Left ventricle myocardium superior (tissue), 1 donor: ENCODE results near the gene CLSTN2. TPM values are rescaled to one million over a fixed set of nuclear protein-coding genes. Genes with fewer than 3 reads are reported as not detected.
A peak's percentile ranks its signal among the peaks of the same experiment; 100 is the strongest.

Experiments used
- ATAC-seq: fragments of 200-7000 bp; cut with Tn5 transposase; one replicate; pipeline ENCODE4 v1.9.1; 2020; ENCODE audit warnings: mild to moderate bottlenecking, moderate library complexity
- DNase-seq: peaks from one replicate; pipeline ENCODE4 v3.0.0-alpha.2; 2020
- intact Hi-C: fragments of 100-400 bp; cut with micrococcal nuclease; formaldehyde crosslinking; loops from one replicate; pipeline ENCODE4 v1.11.0; 2022
- total RNA-seq: library from RNA; stranded (reverse); fragmentation: NEBNext Ultra II Directional; extraction: Animal tissue kit (Norgen Biotek cat#: 25700); gene quantifications from one replicate; pipeline ENCODE4 v1.2.1, GENCODE V29; 2021
- donor health status: DM: no; HTN: yes; CAD: no; lungs with severe emphysema.

CLSTN2 gene
- total RNA-seq, 1 donor from 2014 or later, result 4.9 TPM

- DNase-seq (no peak), ATAC-seq (no peak)
- intact Hi-C loops, result no loop called here
Measured at GRCh38 chr3:140163159-140163763, 228.3 kb downstream of the CLSTN2 start.

DNA sequence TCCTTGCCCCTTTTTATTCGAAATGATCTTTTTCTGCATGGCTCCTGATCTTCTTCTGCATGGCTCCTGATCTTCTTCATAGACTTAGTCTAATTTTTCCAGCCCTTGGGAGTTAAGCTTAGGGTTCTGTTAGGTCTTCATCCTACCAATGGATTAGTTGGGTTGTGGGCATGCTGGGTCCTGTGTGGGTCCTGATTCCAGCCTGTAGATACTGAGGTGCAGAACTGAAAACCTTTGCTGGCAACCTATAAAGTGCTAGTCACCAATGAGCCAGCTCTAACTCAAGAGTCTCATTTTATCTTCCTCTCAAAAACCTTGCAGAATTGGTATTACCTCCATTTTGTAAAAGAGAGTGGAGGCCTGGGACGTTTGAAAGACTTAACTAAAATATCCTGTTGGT, 229.2 kb downstream of the CLSTN2 start:
- intact Hi-C loops, result no loop called here
- no peak for ATAC-seq
- DNase-seq, result no peak

- no peak for DNase-seq
- intact Hi-C loops, result no loop called here
- no peak for ATAC-seq
Measured at GRCh38 chr3:140164922-140165590, 230.1 kb downstream of the CLSTN2 start.

DNA sequence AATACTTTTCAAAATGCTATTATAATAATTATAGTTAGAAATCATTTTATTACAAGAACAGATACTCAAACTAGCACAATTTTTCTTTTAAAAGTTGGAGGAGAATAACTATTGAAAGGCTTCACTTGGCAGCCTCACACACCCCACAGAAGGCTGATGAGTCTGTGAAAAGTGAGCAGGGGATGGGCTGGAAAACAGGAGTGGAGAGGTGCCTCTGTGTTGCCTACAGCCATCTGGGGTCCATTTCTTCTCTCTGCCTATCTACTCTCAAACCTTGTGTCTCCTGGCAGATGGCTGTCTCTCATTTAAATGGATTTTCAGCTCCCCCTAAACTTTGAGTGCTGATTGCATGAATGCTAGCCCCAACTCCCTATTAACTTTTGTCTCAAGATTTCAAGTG, 230.8 kb downstream of the CLSTN2 start:
- DNase-seq, result no peak
- ATAC-seq, result no peak
- intact Hi-C loops, result no loop called here

- ATAC-seq (peak; percentile 42), DNase-seq (no peak)
- intact Hi-C loops, result no loop called here
Measured at GRCh38 chr3:140166861-140167599, 232.0 kb downstream of the CLSTN2 start.

DNA sequence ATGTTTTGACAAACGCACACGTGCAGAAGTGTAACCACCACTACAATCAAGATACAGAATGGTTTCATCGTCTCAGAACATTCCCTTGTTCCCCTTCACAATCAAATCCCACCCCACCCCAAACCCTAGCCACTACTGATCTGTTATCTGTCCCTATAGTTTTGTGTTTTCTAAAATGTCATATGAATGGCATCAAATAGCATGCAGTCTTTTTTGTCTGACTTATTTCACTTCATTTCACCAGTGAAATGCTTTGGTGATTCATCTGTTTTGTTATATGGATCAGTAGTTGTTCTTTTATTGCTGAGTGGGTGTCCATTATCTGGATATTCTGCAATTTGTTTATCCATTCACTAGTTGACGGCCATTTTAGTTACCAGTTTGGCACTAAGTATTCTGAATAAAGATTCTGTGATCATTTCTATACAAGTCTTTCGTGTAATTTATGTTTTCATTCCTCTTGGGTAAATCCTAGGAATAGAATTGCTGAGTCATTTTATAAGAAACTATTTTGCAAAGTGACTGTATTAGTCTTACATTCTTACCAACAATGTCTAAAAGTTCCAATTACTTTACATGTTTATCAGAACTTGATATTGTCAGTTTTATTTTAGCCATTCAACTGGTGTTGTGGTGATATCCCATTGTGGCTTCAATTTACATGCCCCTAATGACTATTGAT, 232.8 kb downstream of the CLSTN2 start:
- intact Hi-C loops, result no loop called here
- ATAC-seq, result no peak
- DNase-seq, result no peak

DNA sequence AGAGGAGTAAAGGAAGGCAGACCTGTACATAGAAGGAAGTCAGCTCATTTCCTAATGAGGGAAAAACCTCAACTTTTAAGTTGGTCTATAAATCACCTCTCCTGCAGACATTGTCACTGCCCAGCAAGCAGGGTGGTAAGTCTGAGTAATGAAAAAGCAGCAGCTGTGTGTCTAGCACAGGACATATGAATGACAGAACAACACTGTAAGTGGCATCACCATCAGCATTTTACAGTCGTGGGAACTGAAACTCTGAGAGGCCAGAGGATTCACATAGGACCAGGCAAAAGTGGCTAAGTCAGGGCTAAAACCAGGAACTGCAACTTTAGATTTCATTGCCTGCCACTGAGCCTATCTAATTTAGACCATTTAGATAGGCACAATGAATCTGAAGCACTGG, 235.6 kb downstream of the CLSTN2 start:
- DNase-seq, result no peak
- intact Hi-C loops, result no loop called here
- ATAC-seq, result no peak

DNA sequence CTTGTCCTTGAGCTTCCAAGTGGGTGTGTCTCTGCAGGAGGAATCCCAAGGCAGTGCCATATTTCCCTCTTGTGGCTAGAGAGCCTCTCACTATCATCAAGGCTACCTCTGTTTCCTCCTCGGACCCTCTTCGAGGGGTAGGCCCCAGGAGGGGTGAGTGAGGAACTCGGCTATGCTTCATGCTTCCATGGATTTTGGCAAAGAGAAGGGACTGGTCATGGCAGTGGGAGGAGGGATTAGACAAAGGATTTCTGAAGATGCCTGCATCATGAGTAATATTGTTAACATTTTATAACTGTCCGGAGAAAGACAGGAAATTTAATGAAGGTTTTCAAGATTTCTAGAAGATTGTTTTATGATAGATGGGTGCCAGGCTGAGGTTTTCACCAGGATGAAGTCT, 241.5 kb downstream of the CLSTN2 start:
- DNase-seq (no peak), ATAC-seq (no peak)
- intact Hi-C loops, result no loop called here

DNA sequence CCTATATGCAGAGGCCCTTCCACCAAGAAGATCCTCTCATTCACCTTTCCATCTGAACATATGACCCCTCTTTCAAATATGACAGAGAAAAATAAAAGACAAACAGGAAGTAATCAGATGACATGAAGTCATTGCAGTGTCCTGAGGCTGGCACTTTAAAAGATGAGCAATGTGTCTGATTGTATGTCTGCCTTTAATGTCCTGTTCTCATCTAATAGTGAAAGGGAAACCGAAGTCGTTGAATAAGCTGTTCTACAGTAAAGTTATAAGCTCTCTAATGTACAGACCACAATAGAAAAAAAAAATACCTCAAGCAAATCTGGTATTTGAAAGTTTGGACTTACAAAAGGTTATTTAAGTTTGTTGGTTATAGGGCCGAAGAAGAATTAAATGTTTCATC, 243.0 kb downstream of the CLSTN2 start:
- intact Hi-C loops, result no loop called here
- ATAC-seq, result no peak

DNA sequence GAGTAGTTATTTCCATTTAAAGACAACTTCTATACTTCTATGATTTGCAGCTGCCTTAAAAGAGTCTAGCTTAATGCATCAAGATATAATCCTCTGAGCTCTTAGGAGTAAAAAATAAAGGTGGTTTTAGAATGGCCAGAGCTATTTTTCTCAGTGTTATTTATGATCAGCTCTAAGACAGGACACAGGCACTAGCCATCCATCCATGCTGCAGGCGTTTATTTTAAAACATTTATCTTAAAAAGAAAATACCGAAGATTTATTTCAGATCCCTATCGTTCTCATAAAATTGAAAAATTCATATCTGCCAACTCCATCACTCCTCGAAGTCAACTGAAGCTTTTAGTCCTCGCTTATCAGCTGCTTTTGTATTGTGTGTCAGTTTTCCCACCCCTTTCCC, 243.5 kb downstream of the CLSTN2 start:
- DNase-seq (no peak), ATAC-seq (no peak)
- intact Hi-C loops, result no loop called here

More for the DNA sequence above, 243.0 kb downstream of the CLSTN2 start:
- no peak for DNase-seq

GRCh38 chr3:140180603-140181002, 245.6 kb downstream of the CLSTN2 start:
- ATAC-seq (no peak), DNase-seq (no peak)
- intact Hi-C loops, result no loop called here

DNA sequence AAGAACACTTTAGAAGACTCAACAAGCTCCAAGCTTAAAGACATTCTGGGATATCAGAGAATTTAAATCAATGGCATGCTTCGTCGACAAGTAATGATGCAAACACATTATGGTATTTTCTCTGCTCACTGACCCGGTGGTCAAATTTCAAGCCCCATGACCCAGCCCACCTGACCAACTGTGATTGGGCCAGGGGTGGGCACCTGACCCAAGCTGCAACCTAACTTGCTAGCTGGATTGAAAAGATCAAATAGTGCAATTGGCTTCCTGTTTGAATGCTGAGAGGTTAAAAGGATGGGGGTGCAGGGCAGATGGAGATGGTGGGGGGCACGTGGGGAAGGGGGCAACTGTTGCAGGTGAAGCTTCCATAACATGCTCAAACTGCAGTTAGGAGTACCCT, 250.4 kb downstream of the CLSTN2 start:
- DNase-seq (no peak), ATAC-seq (no peak)
- intact Hi-C loops, result no loop called here

DNA sequence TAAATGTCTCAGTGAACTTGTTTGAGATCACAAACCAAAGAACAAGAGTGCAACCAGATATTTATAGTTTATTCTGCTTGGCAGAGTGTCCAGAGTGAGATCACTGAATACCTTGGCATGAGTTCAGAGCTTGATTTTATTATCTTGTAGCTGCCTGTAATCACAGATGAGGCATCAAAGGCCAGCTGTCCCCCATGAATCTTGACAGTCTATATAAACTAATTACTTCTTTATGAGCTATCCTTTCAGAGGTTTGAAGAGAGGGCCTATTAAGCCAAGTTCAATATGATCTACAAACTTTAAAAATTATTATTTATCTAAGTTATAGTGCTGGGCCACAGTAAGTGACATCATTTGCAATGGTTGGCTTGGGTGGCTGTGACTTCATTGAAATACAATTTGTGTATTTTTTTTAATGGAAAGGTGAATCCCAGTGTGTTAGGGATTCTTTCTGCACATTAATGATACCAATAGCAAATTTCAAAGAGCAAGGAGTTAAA, 251.5 kb downstream of the CLSTN2 start:
- no peak for DNase-seq

DNA sequence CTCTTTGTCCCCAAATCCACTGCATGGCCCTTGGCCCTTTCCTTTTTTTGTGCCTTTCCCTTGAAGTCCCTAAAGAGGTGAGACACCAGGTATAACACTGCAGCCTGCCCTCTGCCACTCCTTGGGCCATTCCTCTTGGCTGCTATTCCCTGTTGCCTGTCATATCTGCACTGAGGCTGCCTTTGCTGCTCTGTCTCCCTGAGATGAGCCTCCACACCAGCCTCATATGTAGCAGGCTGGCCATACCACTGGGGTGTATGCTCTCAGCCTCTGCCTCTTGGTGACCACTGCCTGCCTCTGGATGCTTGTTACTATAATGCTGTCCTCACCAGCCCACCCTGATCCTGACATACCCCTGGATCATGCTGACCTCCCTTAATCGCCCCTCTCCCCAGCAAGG, 252.0 kb downstream of the CLSTN2 start:
- intact Hi-C loops, result no loop called here
- ATAC-seq (peak; percentile 79), DNase-seq (no peak)

More for the DNA sequence above, 251.5 kb downstream of the CLSTN2 start:
- ATAC-seq, result peak; percentile 87
- intact Hi-C loops, result no loop called here

DNA sequence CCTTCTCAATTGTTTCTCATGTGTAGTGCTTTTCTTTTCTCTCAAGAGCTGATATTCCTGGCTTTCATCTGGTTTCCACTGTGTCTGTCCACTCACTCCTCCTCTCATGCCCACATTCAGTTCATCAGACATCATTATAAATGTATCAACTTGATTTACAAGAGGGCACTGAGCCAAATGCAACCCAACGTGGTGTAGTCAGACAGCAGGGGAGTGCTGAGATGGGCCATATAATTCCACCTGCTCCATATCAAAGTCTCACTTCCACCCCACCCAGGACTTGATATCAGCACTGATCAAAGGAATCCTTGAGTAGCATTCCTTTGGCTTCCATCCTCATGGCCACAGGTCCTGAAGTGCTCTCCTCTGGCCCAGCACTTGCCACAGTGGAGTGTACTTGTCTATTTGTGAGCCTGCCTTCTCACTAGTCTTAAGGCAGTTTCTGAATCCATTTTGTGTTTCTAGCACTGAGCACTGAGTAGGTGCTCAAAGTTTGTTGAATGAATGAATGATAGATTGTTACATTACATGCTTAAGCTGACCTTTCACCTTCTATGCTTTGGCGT, 252.8 kb downstream of the CLSTN2 start:
- intact Hi-C loops, result no loop called here
- ATAC-seq (no peak), DNase-seq (no peak)

DNA sequence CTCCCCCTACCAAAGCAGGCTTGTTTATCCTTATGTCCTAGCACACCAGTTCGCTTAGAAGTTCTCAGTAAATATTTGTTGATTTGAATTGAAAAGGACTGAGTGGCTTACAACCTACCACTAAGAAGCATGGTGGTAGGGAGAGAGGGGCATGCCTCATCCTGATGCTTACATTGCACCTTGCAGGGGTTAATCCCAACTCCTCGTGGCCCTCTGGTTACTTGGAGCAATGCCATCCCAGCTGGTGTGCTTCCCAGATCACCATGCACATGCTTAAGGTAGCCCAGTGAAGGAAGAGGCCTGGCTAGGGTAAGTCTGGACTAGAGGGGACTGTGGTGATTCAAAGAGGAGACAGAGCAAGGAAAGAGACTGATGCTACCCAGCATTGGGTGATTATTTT, 253.3 kb downstream of the CLSTN2 start:
- intact Hi-C loops, result no loop called here
- ATAC-seq (peak; percentile 71), DNase-seq (peak; percentile 40)

- intact Hi-C loops, result no loop called here
- no peak for DNase-seq
- no peak for ATAC-seq
Measured at GRCh38 chr3:140189267-140189666, 254.3 kb downstream of the CLSTN2 start.

- ATAC-seq (no peak), DNase-seq (no peak)
- intact Hi-C loops, result no loop called here
Measured at GRCh38 chr3:140189976-140190375, 255.0 kb downstream of the CLSTN2 start.

- DNase-seq, result no peak
- no peak for ATAC-seq
- intact Hi-C loops, result no loop called here
Measured at GRCh38 chr3:140196970-140197369, 262.0 kb downstream of the CLSTN2 start.

DNA sequence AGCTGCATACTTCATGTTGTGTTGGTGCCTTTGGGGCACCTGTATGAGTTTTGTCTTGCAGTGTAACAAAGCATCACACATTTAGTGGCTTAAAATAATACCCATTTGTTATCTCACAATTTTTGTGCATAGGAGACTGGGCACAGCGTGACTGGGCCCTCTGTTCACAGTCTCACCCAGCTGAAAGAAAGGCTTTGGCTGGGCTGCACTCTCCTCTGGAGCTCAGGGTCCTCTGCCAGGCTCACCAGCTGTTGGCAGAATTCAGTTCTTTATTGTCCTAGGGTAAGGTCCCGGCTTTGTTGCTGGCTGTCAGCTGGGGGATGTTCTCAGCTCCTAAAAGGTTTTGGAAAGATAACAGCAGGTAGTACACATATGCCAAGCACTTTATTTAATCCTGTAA, 263.3 kb downstream of the CLSTN2 start:
- DNase-seq, result no peak
- ATAC-seq, result peak; percentile 75
- intact Hi-C loops, result no loop called here
